NCI-H2196 (cell line): ENCODE measurements around the gene S1PR1.

Experiments
- DNase-seq: peaks from one replicate; lab custom pipeline; 2025; ENCODE audit not compliant: unreplicated experiment; lab: John Stamatoyannopoulos, UW

S1PR1 gene

GRCh38 chr1:101245246-101245927 is 8.6 kb downstream of the S1PR1 start:
- DNase-seq = no peak

DNA sequence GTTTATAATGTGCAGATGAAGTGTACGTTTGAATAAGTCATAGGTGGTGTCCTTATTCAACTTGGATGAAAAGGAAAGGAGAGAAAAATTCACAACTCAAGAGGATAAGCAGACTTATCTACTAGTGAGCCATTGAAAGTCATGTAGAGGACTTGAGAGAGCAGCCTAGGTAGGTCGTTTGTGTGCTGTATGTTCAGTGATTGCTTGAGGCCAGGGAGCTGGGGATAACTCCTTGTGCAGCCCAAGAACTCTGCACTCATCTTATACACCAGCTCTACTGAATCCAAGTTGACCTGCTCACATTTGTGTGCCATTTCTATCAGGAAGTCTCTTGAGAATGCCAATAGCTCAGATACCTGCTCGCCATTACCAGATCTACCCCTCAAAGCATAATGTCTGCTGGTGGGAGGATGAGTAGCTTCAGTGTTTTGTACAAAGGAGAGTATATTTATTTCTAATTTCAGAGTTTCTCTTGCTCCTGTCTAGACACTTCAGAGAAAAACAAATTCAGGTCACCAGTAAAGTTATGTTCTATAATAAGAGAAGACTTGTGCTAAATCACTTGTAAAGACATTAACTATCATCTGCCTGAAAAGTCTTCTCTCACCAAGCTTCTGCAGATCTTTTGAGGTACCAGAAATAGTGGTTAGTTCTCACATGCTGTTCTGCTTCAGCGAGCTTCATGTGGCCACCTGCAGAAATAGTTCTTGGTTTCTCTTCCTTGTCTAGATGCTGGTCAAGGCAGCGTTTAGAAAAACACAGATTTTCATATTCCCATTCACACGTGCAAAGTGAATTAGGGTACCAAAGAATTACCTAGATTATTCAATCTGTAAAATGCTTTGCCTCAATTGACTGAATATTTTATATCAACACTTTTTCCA is 10.8 kb downstream of the S1PR1 start:
- DNase-seq = no peak

GRCh38 chr1:101250222-101250621 is 13.4 kb downstream of the S1PR1 start:
- no peak for DNase-seq

GRCh38 chr1:101250656-101251272 is 13.9 kb downstream of the S1PR1 start:
- no peak for DNase-seq

- no peak for DNase-seq
Measured at GRCh38 chr1:101251504-101251903, 14.7 kb downstream of the S1PR1 start.

- DNase-seq = no peak
Measured at GRCh38 chr1:101253976-101254674, 17.3 kb downstream of the S1PR1 start.

GRCh38 chr1:101257500-101258325 is 20.9 kb downstream of the S1PR1 start:
- no peak for DNase-seq

DNA sequence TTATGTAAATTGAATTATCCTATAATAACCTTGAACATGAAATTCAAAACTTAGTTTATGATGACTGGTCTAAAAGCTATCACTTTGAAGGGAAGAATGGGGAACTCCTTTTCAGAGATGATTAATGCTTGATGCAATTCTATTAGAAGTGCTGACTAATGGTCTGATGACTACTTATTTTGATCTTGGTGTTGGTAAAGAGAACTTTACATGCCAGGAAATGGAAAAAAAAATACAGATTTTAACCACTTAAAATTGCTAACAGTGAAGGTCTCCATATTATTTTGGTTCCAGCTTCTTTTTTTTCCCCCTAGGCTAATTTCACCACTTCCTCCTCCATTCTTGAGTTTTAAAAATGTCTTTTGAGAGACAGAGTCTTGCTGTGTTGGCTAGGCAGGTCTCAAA is 22.9 kb downstream of the S1PR1 start:
- DNase-seq = no peak

DNA sequence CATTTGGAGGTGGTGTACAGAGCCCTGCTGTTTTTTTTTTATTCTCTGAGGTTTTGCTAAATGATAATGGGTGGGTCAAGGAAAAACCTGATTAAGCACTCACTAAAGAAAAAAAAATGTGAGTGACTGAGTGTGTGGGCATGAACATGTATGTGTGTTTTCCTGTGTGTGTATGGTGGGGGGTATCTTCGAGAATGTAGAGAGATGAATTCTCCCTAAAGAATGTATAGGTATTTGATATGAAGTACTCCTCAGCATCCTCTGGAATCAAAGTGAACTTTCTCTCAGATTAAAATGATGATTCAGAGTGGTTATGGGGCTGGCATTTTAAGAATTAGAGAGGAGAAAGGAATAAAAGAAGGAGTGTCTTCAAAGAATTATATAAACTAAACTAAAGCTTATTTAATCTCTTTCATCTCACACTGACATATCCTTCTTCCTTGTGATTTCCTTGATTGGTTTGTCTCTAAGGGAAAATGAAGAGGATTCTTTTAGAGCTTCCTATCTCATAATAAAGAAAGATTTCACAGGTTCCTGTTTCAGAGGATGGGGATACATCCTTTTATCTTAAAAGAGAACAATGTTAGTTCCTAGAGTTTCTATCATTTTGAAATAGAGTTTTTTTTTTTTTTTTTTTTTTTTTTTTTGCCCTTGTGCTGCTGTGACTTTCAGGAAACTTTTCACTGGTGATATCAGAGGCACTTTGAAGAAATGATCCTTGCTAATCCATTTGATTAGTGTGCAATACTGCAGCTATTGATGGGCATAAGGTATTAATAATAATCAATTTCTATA is 23.9 kb downstream of the S1PR1 start:
- no peak for DNase-seq

- DNase-seq = no peak
Measured at GRCh38 chr1:101261623-101262022, 24.8 kb downstream of the S1PR1 start.

- no peak for DNase-seq
Measured at GRCh38 chr1:101262060-101262459, 25.2 kb downstream of the S1PR1 start.

DNA sequence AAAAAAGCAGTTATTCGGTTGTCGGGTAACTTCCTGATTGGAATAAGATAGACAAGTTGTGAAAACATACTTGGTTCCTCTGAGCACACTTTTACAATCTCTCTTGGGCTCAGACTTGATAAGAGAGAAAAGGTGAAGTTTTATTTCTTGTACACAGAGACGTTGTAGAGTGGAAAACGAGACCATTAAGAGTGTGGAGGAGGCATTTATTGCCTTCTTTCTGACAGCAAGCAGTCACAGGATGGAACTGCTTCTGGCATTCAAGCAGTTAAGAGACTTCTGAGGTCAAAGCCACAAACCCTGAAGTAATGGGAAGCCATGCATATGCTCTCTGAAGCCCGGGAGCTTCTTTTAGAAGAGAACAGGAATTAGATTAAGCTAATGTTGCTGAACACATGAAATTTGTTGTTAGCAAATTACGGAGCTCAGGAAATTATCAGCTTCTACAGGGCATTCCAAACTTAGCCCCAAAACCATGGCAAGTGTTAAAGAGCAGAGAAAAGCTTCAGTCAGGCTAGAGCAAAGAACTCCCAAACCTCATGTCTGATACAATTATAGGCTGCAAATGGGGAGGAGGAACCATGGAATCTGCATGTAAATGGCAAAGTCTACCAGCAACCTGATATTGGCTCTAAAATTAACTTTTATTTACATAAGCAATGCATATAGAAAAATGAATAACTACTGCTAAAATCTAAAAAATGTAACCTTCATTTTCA is 26.0 kb downstream of the S1PR1 start:
- no peak for DNase-seq

GRCh38 chr1:101264697-101265096 is 27.9 kb downstream of the S1PR1 start:
- DNase-seq = no peak

DNA sequence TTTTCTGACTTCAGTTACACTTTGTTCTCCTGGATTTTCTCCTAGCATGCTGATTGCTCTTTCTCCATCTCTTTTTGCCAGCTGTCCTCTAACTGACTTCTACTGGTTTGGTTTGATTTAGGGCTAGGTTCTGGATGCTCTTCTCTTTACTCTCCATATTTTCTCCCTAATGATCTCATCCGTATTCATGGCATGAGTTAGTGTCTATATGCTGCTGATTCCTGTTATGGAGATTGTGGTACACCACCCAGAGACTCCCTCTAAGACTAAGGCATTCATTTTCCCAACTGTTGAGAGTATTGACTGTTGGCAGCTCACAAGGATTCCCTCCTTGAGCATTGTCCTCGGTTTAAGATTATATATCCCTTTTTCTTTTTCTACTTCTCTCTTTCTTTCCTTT is 28.9 kb downstream of the S1PR1 start:
- DNase-seq = no peak

DNA sequence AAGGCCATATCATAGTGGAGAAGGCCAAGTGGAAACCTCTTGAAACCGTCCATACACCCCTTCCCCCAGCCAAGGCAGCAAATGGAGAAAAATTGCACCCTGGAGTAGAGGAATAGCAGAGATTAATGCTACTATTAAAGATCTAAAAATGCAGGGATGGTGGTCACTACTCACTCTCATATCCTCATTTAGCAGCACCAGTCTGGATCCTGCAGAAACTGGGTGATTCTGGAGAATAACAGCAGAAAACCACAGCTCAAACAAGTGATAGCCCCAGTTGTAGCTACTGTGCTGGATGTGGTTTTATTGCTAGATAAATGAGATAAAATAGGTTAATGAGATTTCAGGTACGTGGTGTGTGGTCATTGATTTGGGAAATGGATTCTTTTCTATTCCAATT is 30.3 kb downstream of the S1PR1 start:
- no peak for DNase-seq

GRCh38 chr1:101268893-101269292 is 32.1 kb downstream of the S1PR1 start:
- no peak for DNase-seq

- no peak for DNase-seq
Measured at GRCh38 chr1:101275672-101276071, 38.9 kb downstream of the S1PR1 start.

DNA sequence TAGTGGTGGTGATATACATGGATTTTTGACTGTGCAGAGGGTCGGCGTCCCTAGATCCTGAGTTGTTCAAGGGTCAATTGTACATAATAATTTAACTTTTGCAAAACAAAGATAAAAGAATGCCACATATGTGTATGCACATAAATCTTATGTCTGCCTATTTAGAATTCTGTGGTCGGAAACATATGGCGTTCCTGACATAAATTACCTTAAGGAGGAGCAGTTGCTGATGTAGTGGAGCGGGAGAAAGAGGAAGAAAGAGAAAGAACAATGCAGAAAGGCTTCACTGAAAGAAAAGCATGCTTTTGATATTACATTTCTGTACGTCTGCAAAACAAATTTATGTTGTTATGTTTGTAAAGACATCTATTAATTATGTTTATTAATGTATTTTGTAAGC is 40.0 kb downstream of the S1PR1 start:
- DNase-seq = no peak

DNA sequence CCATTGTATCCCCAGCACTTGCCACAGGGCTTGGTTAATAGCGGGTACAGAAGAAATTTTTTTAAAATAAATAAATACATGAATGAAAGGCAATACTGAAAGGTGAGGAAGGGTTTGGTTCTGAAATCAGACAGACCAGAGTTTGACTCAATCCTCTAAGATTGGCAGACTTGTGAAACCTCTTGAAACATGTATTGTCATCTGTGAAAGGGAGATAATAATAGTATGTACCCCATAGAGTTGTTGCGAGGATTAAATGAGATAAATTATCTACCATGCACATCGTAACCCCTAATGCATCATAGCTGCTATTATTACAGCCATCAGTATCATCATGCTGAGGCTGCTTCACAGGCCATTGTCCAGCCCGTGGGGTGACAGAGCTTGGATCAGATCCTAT is 41.4 kb downstream of the S1PR1 start:
- no peak for DNase-seq
